Natural killer cell treated with Interleukin-12 subunit alpha and Interleukin-12 subunit beta and Interleukin-15 and Interleukin-18, amount 100 ng/mL, for 72 hours (primary cell): ENCODE measurements around the gene EFNA5. TPM values are rescaled to one million over a fixed set of nuclear protein-coding genes. Genes with fewer than 3 reads are reported as not detected.

ENCODE experiments used
- ATAC-seq, 2 donors: fragments of 150-1000 bp; cut with Tn5 transposase in 1 of 2; sonication (Bioruptor Pico), chemical (Tn5 transposase) in 1 of 2; 2 replicates each; pipeline ENCODE4 v1.10.0; 2021
- DNase-seq: peaks from one replicate; pipeline ENCODE4 v3.0.0; 2022; ENCODE audit warnings: low spot score
- H3K27ac Mint-ChIP-seq, 2 donors: 1 replicate in 1 of 2; 2 replicates in 1 of 2; pipeline ENCODE4 v1.8.0; 2022; ENCODE audit warnings: mixed read lengths in 2 of 2, mild to moderate bottlenecking in 1 of 2, moderate library complexity in 1 of 2
- H3K27me3 Mint-ChIP-seq, 2 donors: 1 replicate in 1 of 2; 2 replicates in 1 of 2; pipeline ENCODE4 v1.8.0; 2022; ENCODE audit warnings: mixed read lengths in 2 of 2
- H3K36me3 Mint-ChIP-seq: one replicate; pipeline ENCODE4 v1.8.0; 2022; ENCODE audit warnings: mixed read lengths
- H3K4me1 Mint-ChIP-seq, 2 donors: 1 replicate in 1 of 2; 2 replicates in 1 of 2; pipeline ENCODE4 v1.8.0; 2022; ENCODE audit warnings: low read depth in 2 of 2, mixed read lengths in 2 of 2, mild to moderate bottlenecking in 1 of 2
- H3K4me3 Mint-ChIP-seq: one replicate; pipeline ENCODE4 v1.8.0; 2022; ENCODE audit warnings: mixed read lengths
- H3K9me3 Mint-ChIP-seq: 2 replicates; pipeline ENCODE4 v1.8.0; 2022; ENCODE audit warnings: mixed read lengths
- total RNA-seq, 2 donors: library from RNA; stranded (reverse); gene quantifications; one replicate each; pipeline ENCODE4 v1.2.3, GENCODE V29; 2022

Gene EFNA5
- total RNA-seq, 2 donors from 2014 or later: 1.2 to 2.2 TPM

GRCh38 chr5:107558823-107559375 lies 111.8 kb downstream of the EFNA5 start:
- Mint-ChIP-seq H3K4me3 (no peak overlapping the region), H3K9me3 (no peaks in the 10 kb centered on the region), H3K4me1 (peaks cover 5% of the 10 kb centered on the region in 2 donors), H3K27ac (no peak overlapping the region), H3K27me3 (peaks cover 0 to 3% of the 10 kb centered on the region in 2 donors), H3K36me3 (no peaks in the 10 kb centered on the region)
- DNase-seq: no peak
- ATAC-seq: no peak

GRCh38 chr5:107557051-107557658 lies 113.6 kb downstream of the EFNA5 start:
- DNase-seq (no peak), ATAC-seq (no peak)
- H3K27me3 Mint-ChIP-seq: peaks cover 0 to 3% of the 10 kb centered on the region in 2 donors
- H3K36me3 Mint-ChIP-seq: no peaks in the 10 kb centered on the region
- no peak overlapping the region for H3K4me3 Mint-ChIP-seq
- H3K9me3 Mint-ChIP-seq: no peaks in the 10 kb centered on the region
- no peak overlapping the region for H3K27ac Mint-ChIP-seq
- peaks cover 5% of the 10 kb centered on the region in 2 donors for H3K4me1 Mint-ChIP-seq

DNA sequence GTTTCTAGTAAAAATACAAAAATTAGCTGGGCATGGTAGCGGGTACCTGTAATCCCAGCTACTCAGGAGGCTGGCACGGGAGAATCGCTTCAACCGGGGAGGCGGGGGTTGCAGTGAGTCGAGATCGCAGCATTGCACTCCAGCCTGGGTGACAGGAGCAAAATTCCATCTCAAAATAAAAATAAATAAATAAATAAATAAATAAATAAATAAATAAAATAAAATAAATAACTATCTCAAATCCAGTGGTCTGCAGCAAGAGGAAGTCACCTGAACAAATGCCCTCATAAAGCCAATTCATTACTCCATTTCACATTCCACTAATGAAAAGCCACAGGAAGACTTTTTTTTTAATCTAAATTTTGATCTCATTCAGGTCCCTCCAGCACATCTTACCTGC lies 114.2 kb downstream of the EFNA5 start:
- H3K9me3 Mint-ChIP-seq: no peaks in the 10 kb centered on the region
- H3K27me3 Mint-ChIP-seq: peaks cover 0 to 3% of the 10 kb centered on the region in 2 donors
- peaks cover 5% of the 10 kb centered on the region in 2 donors for H3K4me1 Mint-ChIP-seq
- ATAC-seq (no peak), DNase-seq (no peak)
- no peak overlapping the region for H3K27ac Mint-ChIP-seq
- H3K4me3 Mint-ChIP-seq: no peak overlapping the region
- no peaks in the 10 kb centered on the region for H3K36me3 Mint-ChIP-seq

DNA sequence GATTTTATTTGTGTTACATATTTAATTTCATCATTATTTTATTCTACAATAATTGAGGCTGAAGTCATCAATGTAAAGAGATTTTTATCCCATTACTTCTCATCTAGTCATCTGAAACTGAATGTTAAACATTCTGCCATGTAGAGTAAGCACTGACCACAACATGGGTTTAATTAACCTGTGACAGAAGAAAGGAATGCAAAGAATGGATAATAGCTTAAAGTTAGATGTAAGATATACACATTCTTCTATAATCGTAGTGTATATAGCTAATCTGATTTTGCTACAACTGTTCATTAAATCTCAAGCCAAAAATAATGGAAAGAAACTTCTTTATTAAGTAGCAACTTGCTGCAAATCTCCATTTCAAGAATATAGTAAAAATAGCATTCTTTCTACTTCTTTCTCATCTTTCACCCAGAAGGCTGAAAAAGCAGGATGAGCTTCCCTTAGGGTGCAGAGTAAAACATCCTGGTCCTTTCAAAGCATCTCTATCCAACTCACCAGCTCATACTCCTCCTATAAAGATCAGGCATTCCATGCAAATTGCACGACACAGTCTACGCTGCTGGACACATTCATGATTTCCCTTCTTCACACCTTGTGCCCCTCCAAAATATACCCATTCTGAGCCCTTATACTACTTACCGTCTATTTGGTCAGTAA lies 115.2 kb downstream of the EFNA5 start:
- H3K9me3 Mint-ChIP-seq: no peaks in the 10 kb centered on the region
- no peak for ATAC-seq
- no peak overlapping the region for H3K4me3 Mint-ChIP-seq
- no peak overlapping the region for H3K27ac Mint-ChIP-seq
- peaks cover 3% of the 10 kb centered on the region in 2 donors for H3K4me1 Mint-ChIP-seq
- no peak for DNase-seq
- peaks cover 0 to 3% of the 10 kb centered on the region in 2 donors for H3K27me3 Mint-ChIP-seq
- no peaks in the 10 kb centered on the region for H3K36me3 Mint-ChIP-seq

DNA sequence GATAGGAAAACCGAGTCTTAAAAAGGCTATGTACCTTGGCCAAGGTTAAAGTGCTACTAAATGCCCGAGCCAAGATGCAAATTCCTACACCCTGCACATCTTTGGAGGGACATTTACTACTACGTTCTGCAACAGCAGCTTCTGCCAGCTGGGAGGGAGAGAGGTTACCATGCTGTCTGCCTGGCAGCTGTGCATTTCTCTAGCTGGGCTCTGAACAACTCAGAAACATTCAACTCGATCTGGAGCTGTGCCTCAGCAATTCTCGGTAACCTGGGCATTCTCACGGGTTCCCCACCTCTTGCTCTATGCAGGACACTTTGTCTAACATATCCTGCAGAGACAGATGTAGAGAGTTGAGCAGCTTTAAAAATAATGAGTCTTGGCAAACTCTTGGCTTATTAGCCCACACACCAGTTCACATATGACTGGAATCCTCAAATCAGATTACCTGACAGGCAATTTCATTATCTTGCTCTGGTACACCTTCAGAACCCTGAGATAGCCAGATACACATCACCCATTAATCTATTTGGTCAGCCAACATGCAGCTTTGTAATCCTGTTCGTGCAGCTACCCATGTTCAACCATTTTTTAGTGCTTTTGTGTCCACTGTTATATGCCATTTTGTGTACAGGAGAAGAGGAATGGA lies 115.8 kb downstream of the EFNA5 start:
- ATAC-seq (no peak), DNase-seq (no peak)
- H3K36me3 Mint-ChIP-seq: no peaks in the 10 kb centered on the region
- no peak overlapping the region for H3K27ac Mint-ChIP-seq
- no peaks in the 10 kb centered on the region for H3K4me1 Mint-ChIP-seq
- H3K27me3 Mint-ChIP-seq: peaks cover 0 to 3% of the 10 kb centered on the region in 2 donors
- H3K4me3 Mint-ChIP-seq: no peak overlapping the region
- no peaks in the 10 kb centered on the region for H3K9me3 Mint-ChIP-seq

DNA sequence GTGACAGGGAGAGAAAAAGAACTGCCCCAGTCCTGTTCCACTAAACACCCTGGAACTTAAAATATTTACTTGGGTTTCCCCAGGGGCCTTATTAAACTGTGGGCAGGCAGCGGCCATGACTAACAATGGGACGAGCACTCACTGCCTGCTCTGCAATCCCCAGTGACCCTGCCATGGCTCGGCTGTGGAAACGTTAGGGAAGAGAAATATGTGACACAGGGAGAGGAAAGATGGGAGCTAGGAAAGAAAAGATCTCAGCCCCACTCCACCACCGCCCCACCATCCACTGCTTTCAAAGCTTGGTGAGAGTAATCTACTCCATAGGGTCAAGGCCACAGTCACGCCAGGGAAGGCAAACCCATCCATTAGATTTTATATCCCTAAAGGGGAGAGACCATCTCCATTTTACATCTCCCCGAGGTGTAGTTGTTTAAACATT lies 117.6 kb downstream of the EFNA5 start:
- H3K9me3 Mint-ChIP-seq: no peaks in the 10 kb centered on the region
- no peak overlapping the region for H3K4me3 Mint-ChIP-seq
- no peaks in the 10 kb centered on the region for H3K4me1 Mint-ChIP-seq
- H3K27me3 Mint-ChIP-seq: peaks cover 0 to 3% of the 10 kb centered on the region in 2 donors
- H3K36me3 Mint-ChIP-seq: no peaks in the 10 kb centered on the region
- no peak overlapping the region for H3K27ac Mint-ChIP-seq
- no peak for ATAC-seq
- no peak for DNase-seq

DNA sequence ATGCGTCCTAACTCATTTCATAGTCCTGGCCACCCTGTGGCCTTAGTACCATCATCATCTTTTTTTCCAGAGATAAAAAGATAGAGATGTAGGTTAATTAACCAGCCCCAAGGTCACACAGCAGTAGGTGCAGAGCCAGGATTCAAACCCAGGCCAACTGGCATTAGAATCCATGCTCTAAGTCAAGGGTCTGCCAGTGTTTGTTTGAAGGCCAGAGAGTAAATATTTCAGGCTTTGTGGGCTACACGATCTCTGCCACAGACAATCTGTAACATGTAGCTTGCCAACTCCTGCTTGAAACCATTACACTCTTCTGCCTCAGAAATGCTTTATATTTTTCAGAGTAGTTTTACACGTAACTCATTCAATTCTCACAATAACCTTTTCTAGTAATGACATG lies 119.6 kb downstream of the EFNA5 start:
- Mint-ChIP-seq H3K4me3 (no peak overlapping the region), H3K9me3 (no peaks in the 10 kb centered on the region), H3K36me3 (no peaks in the 10 kb centered on the region), H3K27me3 (peaks cover 0 to 3% of the 10 kb centered on the region in 2 donors), H3K27ac (peak overlapping the region in 1 of 2 donors; percentile 36), H3K4me1 (no peaks in the 10 kb centered on the region)
- ATAC-seq: no peak
- DNase-seq: no peak

GRCh38 chr5:107549567-107549966 lies 121.2 kb downstream of the EFNA5 start:
- no peak for ATAC-seq
- H3K27me3 Mint-ChIP-seq: no peaks in the 10 kb centered on the region
- H3K9me3 Mint-ChIP-seq: no peaks in the 10 kb centered on the region
- H3K4me3 Mint-ChIP-seq: no peak overlapping the region
- H3K4me1 Mint-ChIP-seq: no peaks in the 10 kb centered on the region
- no peak for DNase-seq
- H3K36me3 Mint-ChIP-seq: no peaks in the 10 kb centered on the region
- no peak overlapping the region for H3K27ac Mint-ChIP-seq

DNA sequence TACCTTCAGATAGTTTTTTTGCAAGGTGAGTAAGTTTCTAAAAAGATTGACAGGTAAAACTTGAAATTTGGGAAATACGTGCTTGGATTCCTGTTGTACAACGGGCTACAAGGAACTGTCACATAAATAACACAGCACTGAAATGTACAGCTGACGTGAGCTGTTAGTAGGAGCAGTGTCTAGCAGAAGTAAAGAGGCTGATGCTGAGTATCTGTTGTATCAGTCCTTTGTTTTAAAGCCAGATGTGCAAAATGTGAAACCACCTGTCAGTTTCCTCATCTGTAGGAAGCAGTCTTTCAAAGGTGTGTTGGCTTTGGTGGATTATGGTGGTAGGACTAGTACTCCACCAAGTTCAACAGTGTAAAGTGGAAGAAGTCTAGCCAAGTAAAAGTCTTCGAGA lies 122.3 kb downstream of the EFNA5 start:
- H3K9me3 Mint-ChIP-seq: no peaks in the 10 kb centered on the region
- H3K36me3 Mint-ChIP-seq: no peaks in the 10 kb centered on the region
- H3K4me3 Mint-ChIP-seq: no peak overlapping the region
- H3K4me1 Mint-ChIP-seq: no peaks in the 10 kb centered on the region
- H3K27me3 Mint-ChIP-seq: no peaks in the 10 kb centered on the region
- ATAC-seq: no peak
- DNase-seq: no peak
- no peak overlapping the region for H3K27ac Mint-ChIP-seq

- Mint-ChIP-seq H3K27ac (no peak overlapping the region), H3K36me3 (no peaks in the 10 kb centered on the region), H3K27me3 (no peaks in the 10 kb centered on the region), H3K4me3 (no peak overlapping the region), H3K4me1 (no peaks in the 10 kb centered on the region), H3K9me3 (no peaks in the 10 kb centered on the region)
- DNase-seq: no peak
- ATAC-seq: no peak
These were observed 124.0 kb downstream of the EFNA5 start for GRCh38 chr5:107546719-107547118.

DNA sequence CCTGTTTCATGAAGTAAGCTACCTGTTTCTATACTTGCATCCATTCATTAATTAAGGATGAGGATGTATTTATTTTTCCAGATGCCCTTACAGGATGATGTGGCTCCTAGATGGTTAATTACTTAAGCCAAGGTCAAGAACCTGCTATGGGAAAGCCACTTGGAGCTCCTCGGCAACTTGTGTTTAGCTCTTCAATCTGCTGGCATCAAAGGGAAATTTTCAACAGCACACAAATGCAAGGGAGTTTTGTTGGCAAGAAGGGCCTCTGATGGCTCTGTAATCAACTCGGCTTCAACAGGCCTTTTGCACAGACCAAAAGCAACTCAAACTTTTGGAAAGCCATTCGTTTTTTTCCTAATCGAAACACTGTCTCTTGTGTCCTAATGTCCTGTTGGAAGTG lies 125.3 kb downstream of the EFNA5 start:
- H3K36me3 Mint-ChIP-seq: no peaks in the 10 kb centered on the region
- no peaks in the 10 kb centered on the region for H3K27me3 Mint-ChIP-seq
- ATAC-seq (no peak), DNase-seq (no peak)
- H3K4me1 Mint-ChIP-seq: no peaks in the 10 kb centered on the region
- H3K4me3 Mint-ChIP-seq: no peak overlapping the region
- H3K27ac Mint-ChIP-seq: no peak overlapping the region
- no peaks in the 10 kb centered on the region for H3K9me3 Mint-ChIP-seq

- ATAC-seq (no peak), DNase-seq (no peak)
- H3K27ac Mint-ChIP-seq: no peak overlapping the region
These were observed 125.8 kb downstream of the EFNA5 start for GRCh38 chr5:107544967-107545366.

GRCh38 chr5:107544476-107544875 lies 126.3 kb downstream of the EFNA5 start:
- ATAC-seq (no peak), DNase-seq (no peak)
- Mint-ChIP-seq H3K4me3 (no peak overlapping the region), H3K27ac (no peak overlapping the region), H3K27me3 (no peaks in the 10 kb centered on the region), H3K36me3 (no peaks in the 10 kb centered on the region), H3K4me1 (peaks cover 6 to 7% of the 10 kb centered on the region in 2 donors), H3K9me3 (no peaks in the 10 kb centered on the region)

More at GRCh38 chr5:107544967-107545366, 125.8 kb downstream of the EFNA5 start:
- Mint-ChIP-seq H3K36me3 (no peaks in the 10 kb centered on the region), H3K27me3 (no peaks in the 10 kb centered on the region), H3K4me1 (peaks cover 2% of the 10 kb centered on the region in 2 donors), H3K9me3 (no peaks in the 10 kb centered on the region), H3K4me3 (no peak overlapping the region)

GRCh38 chr5:107543868-107544267 lies 126.9 kb downstream of the EFNA5 start:
- Mint-ChIP-seq H3K36me3 (no peaks in the 10 kb centered on the region), H3K9me3 (no peaks in the 10 kb centered on the region), H3K27me3 (no peaks in the 10 kb centered on the region), H3K4me3 (no peak overlapping the region), H3K27ac (no peak overlapping the region), H3K4me1 (peaks cover 10% of the 10 kb centered on the region in 2 donors)
- ATAC-seq (no peak), DNase-seq (no peak)
